HL-60 (cell line): ENCODE measurements around the gene GJB1.
A peak's percentile ranks its signal among the peaks of the same experiment; 100 is the strongest.

Source experiments
- DNase-seq, 2 experiments: peaks; one replicate each; pipeline ENCODE4 v3.0.0-alpha.2; 2010 to 2020; ENCODE audit warnings: low read depth in 1 of 2, low spot score in 1 of 2
- H3K27ac ChIP-seq: fragments of 250-450 bp; sonication (Bioruptor Pico); replicated peaks from 2 replicates; pipeline ENCODE4 v1.5.1; 2020; ENCODE audit warnings: mild to moderate bottlenecking, moderate library complexity
- H3K27me3 ChIP-seq: fragments of 250-450 bp; sonication (Bioruptor Pico); 2 replicates; pipeline ENCODE4 v1.5.1; 2021; ENCODE audit warnings: mild to moderate bottlenecking, moderate library complexity; ENCODE audit not compliant: insufficient read depth, poor library complexity, severe bottlenecking
- H3K4me3 ChIP-seq: replicated peaks from 2 replicates; pipeline ENCODE4 v1.5.1; 2011; ENCODE audit warnings: mild to moderate bottlenecking, control low read depth, low read length; ENCODE audit not compliant: insufficient read depth
- CTCF ChIP-seq: IDR thresholded peaks from one replicate; pipeline ENCODE4 v1.5.1; 2011; ENCODE audit warnings: low read length, control low read depth, inconsistent platforms; ENCODE audit not compliant: insufficient read depth
- GABPA ChIP-seq: IDR thresholded peaks from 2 replicates; pipeline ENCODE4 v1.6.1; 2012; ENCODE audit warnings: low read depth
- POLR2AphosphoS5 ChIP-seq: IDR thresholded peaks from 2 replicates; pipeline ENCODE4 v1.6.1; 2012; ENCODE audit warnings: low read depth
- REST ChIP-seq: IDR thresholded peaks from 2 replicates; pipeline ENCODE4 v1.6.1; 2012; ENCODE audit warnings: low read depth; ENCODE audit not compliant: insufficient replicate concordance
- SPI1 ChIP-seq: IDR thresholded peaks from 2 replicates; pipeline ENCODE4 v1.6.1; 2012; ENCODE audit warnings: low read depth, mild to moderate bottlenecking, borderline replicate concordance

GJB1 gene

GRCh38 chrX:71253253-71254091, 30.4 kb downstream of the GJB1 start:
- Histone ChIP-seq H3K27ac (peak overlapping the region; percentile 88), H3K27me3 (no peaks in the 10 kb centered on the region), H3K4me3 (peak overlapping the region; percentile 53)
- peak in 1 of 2 experiments; percentile 45 for DNase-seq
- TF ChIP-seq POLR2AphosphoS5 (no peak), CTCF (peak; percentile 21)

- H3K4me3 ChIP-seq = peak within 1 kb of the TSS; percentile 53
- peak in 1 of 2 experiments; percentile 85 for DNase-seq
- peak within 1 kb of the TSS; percentile 88 for H3K27ac ChIP-seq
- no peaks in the 10 kb centered on the region for H3K27me3 ChIP-seq
- TF ChIP-seq SPI1 (no peak), GABPA (no peak), REST (no peak), POLR2AphosphoS5 (no peak; the same call in 1 of the 2 replicates), CTCF (no peak)
Measured at GRCh38 chrX:71254092-71254963, 31.3 kb downstream of the GJB1 start, which contains the start of gene ZMYM3. Gene ZMYM3, minus strand, starts transcription at chrX:71254140. Its CDS starts 885 bp downstream, at chrX:71253255.

GRCh38 chrX:71256051-71256450, 33.0 kb downstream of the GJB1 start:
- H3K27ac ChIP-seq = no peak overlapping the region
- no peaks in the 10 kb centered on the region for H3K27me3 ChIP-seq
- DNase-seq = no peak
- TF ChIP-seq GABPA (no peak), SPI1 (no peak), REST (no peak), POLR2AphosphoS5 (no peak), CTCF (no peak)
- no peak overlapping the region for H3K4me3 ChIP-seq
